Neural progenitor cell (in vitro differentiated cells): ENCODE data around the gene IFNA5. TPM values are rescaled to one million over a fixed set of nuclear protein-coding genes. Genes with fewer than 3 reads are reported as not detected.

ENCODE experiments used
- DNase-seq: peaks from one replicate; pipeline ENCODE4 v3.0.0-alpha.2; 2016; ENCODE audit warnings: low spot score
- H2AFZ ChIP-seq: fragments of 200-600 bp; sonication (generic); replicated peaks from 2 replicates; pipeline ENCODE4 v1.6.1; 2016; ENCODE audit warnings: antibody characterized with exemption
- H3F3A ChIP-seq: fragments of 200-600 bp; sonication (generic); 2 replicates; pipeline ENCODE4 v1.6.1; 2016; ENCODE audit warnings: antibody characterized with exemption, low read depth
- H3K27ac ChIP-seq: fragments of 200-600 bp; sonication (generic); 2 replicates; pipeline ENCODE4 v1.5.1; 2016; ENCODE audit warnings: mild to moderate bottlenecking
- H3K27me3 ChIP-seq: fragments of 200-600 bp; sonication (generic); 2 replicates; pipeline ENCODE4 v1.6.1; 2016; ENCODE audit warnings: mild to moderate bottlenecking, moderate library complexity
- H3K36me3 ChIP-seq: fragments of 200-600 bp; sonication (generic); 2 replicates; pipeline ENCODE4 v1.5.1; 2016
- H3K4me1 ChIP-seq: fragments of 200-600 bp; sonication (generic); 2 replicates; pipeline ENCODE4 v1.6.1; 2016; ENCODE audit warnings: mixed run types
- H3K4me2 ChIP-seq: fragments of 200-600 bp; sonication (generic); 2 replicates; pipeline ENCODE4 v1.6.1; 2016
- H3K4me3 ChIP-seq: fragments of 200-600 bp; sonication (generic); 2 replicates; pipeline ENCODE4 v1.5.1; 2016
- H3K79me2 ChIP-seq: fragments of 200-600 bp; sonication (generic); 2 replicates; pipeline ENCODE4 v1.6.1; 2016; ENCODE audit warnings: low read depth
- H3K9ac ChIP-seq: fragments of 200-600 bp; sonication (generic); 2 replicates; pipeline ENCODE4 v1.6.1; 2016
- H3K9me3 ChIP-seq: fragments of 200-600 bp; sonication (generic); 2 replicates; pipeline ENCODE4 v1.5.1; 2016; ENCODE audit warnings: low read depth
- H4K20me1 ChIP-seq: fragments of 200-600 bp; sonication (generic); 2 replicates; pipeline ENCODE4 v1.6.1; 2016; ENCODE audit warnings: low read depth
- H3K27ac Mint-ChIP-seq: 3 replicates; pipeline ENCODE4 v1.8.0; 2021; ENCODE audit warnings: mixed read lengths
- H3K27me3 Mint-ChIP-seq: 2 replicates; pipeline ENCODE4 v1.8.0; 2022; ENCODE audit warnings: low read depth, mild to moderate bottlenecking, inconsistent platforms, moderate library complexity, mixed read lengths; ENCODE audit not compliant: insufficient read depth
- H3K36me3 Mint-ChIP-seq: 3 replicates; pipeline ENCODE4 v1.8.0; 2021; ENCODE audit warnings: mixed read lengths
- H3K4me1 Mint-ChIP-seq: 3 replicates; pipeline ENCODE4 v1.8.0; 2021; ENCODE audit warnings: mixed read lengths
- H3K4me3 Mint-ChIP-seq: 3 replicates; pipeline ENCODE4 v1.8.0; 2021; ENCODE audit warnings: mild to moderate bottlenecking, moderate library complexity, mixed read lengths
- H3K9me3 Mint-ChIP-seq: 3 replicates; pipeline ENCODE4 v1.8.0; 2020; ENCODE audit warnings: mixed read lengths
- EZH2 ChIP-seq: fragments of 200-600 bp; sonication (generic); IDR thresholded peaks from 2 replicates; pipeline ENCODE4 v1.6.1; 2017; ENCODE audit warnings: antibody characterized with exemption, mild to moderate bottlenecking, moderate library complexity
- EZH2phosphoT487 ChIP-seq: fragments of 200-600 bp; sonication (generic); IDR thresholded peaks from 2 replicates; pipeline ENCODE4 v1.6.1; 2017; ENCODE audit warnings: antibody characterized with exemption
- total RNA-seq: library from RNA; depleted of rRNA; stranded (reverse); fragments of >200 nt; gene quantifications from 2 replicates; pipeline ENCODE4 v1.2.3, GENCODE V29; 2015; ENCODE audit warnings: low replicate concordance
- TF ChIP-seq, protein P1 (sequence below): fragments of 200-600 bp; sonication (generic); IDR thresholded peaks from 2 replicates; pipeline ENCODE4 v1.5.1; 2017; ENCODE audit warnings: antibody characterized with exemption, mild to moderate bottlenecking

The IFNA5 gene
- total RNA-seq, 1 donor from 2014 or later: 0.21 TPM

DNA sequence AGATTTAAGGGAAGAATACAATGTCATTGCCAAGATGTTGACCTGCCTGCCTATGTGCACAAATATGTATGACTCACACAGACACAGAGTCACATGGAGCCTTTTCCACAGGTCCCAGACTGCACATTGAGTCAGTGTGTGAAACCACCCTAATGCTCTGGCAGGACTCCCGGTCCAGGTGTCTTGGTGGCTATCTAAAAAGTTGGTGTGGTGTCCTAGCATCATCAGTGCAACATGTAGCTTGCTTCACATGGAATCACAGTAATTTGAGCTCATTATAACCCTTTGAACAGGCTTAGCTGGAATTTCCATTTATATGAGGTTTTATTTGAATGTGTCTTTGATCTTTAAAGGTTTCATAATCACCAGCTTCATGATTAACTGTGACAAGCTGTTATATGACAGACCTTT lies 10.7 kb downstream of the IFNA5 start:
- TF ChIP-seq, protein P1, sequence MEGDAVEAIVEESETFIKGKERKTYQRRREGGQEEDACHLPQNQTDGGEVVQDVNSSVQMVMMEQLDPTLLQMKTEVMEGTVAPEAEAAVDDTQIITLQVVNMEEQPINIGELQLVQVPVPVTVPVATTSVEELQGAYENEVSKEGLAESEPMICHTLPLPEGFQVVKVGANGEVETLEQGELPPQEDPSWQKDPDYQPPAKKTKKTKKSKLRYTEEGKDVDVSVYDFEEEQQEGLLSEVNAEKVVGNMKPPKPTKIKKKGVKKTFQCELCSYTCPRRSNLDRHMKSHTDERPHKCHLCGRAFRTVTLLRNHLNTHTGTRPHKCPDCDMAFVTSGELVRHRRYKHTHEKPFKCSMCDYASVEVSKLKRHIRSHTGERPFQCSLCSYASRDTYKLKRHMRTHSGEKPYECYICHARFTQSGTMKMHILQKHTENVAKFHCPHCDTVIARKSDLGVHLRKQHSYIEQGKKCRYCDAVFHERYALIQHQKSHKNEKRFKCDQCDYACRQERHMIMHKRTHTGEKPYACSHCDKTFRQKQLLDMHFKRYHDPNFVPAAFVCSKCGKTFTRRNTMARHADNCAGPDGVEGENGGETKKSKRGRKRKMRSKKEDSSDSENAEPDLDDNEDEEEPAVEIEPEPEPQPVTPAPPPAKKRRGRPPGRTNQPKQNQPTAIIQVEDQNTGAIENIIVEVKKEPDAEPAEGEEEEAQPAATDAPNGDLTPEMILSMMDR: no peak
- TF ChIP-seq EZH2phosphoT487: no peak
- no peak for TF ChIP-seq EZH2
- Histone ChIP-seq H3K36me3 (no peaks in the 10 kb centered on the region), H3K9ac (no peak overlapping the region), H3K4me2 (no peak overlapping the region), H3K27ac (no peak overlapping the region), H4K20me1 (no peaks in the 10 kb centered on the region), H3F3A (no peaks in the 10 kb centered on the region), H3K79me2 (no peaks in the 10 kb centered on the region), H3K9me3 (no peaks in the 10 kb centered on the region), H3K4me3 (no peak overlapping the region), H3K4me1 (no peaks in the 10 kb centered on the region), H3K27me3 (peaks cover 58% of the 10 kb centered on the region), H2AFZ (no peak overlapping the region)
- DNase-seq: no peak
- Mint-ChIP-seq H3K27ac (no peak overlapping the region), H3K27me3 (peaks cover 2% of the 10 kb centered on the region), H3K36me3 (no peaks in the 10 kb centered on the region), H3K4me1 (no peaks in the 10 kb centered on the region), H3K9me3 (no peaks in the 10 kb centered on the region), H3K4me3 (no peak overlapping the region)

DNA sequence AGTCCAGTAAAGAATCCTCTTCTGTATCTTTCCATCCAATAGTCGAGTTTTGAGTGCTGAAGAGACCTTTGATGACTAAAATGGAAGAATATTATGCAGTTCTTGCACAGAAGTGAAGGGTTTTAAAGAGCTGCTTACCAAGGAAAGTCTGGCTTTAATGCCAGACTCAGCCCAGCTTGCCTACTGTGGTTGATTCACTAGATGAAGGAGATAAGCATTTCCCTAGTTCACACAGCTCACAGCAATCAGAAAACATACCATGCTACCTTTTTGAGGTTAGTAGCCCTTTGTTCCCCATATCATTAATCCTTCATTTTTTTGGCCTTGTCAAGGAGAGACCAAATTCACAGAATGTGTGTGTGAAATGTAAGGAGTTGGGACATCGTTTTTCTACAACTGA lies 15.3 kb downstream of the IFNA5 start:
- Histone ChIP-seq H4K20me1 (no peaks in the 10 kb centered on the region), H3K9ac (no peak overlapping the region), H3K27me3 (peaks cover 60% of the 10 kb centered on the region), H3K27ac (no peak overlapping the region), H3K9me3 (no peaks in the 10 kb centered on the region), H3F3A (no peaks in the 10 kb centered on the region), H3K4me1 (no peaks in the 10 kb centered on the region), H3K79me2 (no peaks in the 10 kb centered on the region), H3K4me2 (no peak overlapping the region), H3K4me3 (no peak overlapping the region), H3K36me3 (no peaks in the 10 kb centered on the region), H2AFZ (no peak overlapping the region)
- H3K4me1 Mint-ChIP-seq: no peaks in the 10 kb centered on the region
- H3K27me3 Mint-ChIP-seq: peaks cover 2% of the 10 kb centered on the region
- no peak overlapping the region for H3K27ac Mint-ChIP-seq
- no peaks in the 10 kb centered on the region for H3K36me3 Mint-ChIP-seq
- no peak for DNase-seq
- H3K9me3 Mint-ChIP-seq: no peaks in the 10 kb centered on the region
- H3K4me3 Mint-ChIP-seq: no peak overlapping the region
- no peak for TF ChIP-seq EZH2
- TF ChIP-seq, protein P1: no peak
- no peak for TF ChIP-seq EZH2phosphoT487

DNA sequence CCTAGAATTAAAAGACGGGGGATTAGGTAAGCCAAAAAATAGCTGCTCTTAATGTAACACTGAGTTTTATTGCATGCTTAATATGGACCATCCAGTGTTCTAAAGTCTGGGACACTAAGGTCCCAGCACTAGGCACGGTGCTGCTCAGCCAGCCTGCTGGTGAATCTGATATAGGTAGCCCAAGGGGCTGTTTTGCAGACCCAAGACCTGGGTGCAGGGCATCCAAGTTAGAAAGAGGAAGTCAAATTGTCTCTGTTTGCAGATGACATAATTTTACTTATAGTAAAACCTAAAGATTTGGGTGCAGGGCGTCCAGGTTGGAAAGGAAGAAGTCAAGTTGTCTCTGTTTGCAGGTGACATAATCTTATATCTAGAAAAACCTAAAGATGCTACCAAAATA lies 17.8 kb downstream of the IFNA5 start:
- TF ChIP-seq EZH2phosphoT487 (no peak), EZH2 (no peak)
- TF ChIP-seq, protein P1: no peak
- H3K27me3 ChIP-seq: peaks cover 44% of the 10 kb centered on the region

More for the DNA sequence above, 17.8 kb downstream of the IFNA5 start:
- Mint-ChIP-seq H3K27me3 (peaks cover 2% of the 10 kb centered on the region), H3K36me3 (no peaks in the 10 kb centered on the region), H3K4me3 (no peak overlapping the region), H3K9me3 (no peaks in the 10 kb centered on the region), H3K4me1 (no peaks in the 10 kb centered on the region), H3K27ac (no peak overlapping the region)
- no peak overlapping the region for H3K4me2 ChIP-seq
- no peak overlapping the region for H3K27ac ChIP-seq
- no peaks in the 10 kb centered on the region for H3K36me3 ChIP-seq
- no peak overlapping the region for H3K4me3 ChIP-seq
- no peak for DNase-seq
- H3K79me2 ChIP-seq: no peaks in the 10 kb centered on the region
- no peaks in the 10 kb centered on the region for H3K4me1 ChIP-seq
- H3K9me3 ChIP-seq: no peaks in the 10 kb centered on the region
- H2AFZ ChIP-seq: no peak overlapping the region
- H4K20me1 ChIP-seq: no peaks in the 10 kb centered on the region
- no peaks in the 10 kb centered on the region for H3F3A ChIP-seq
- no peak overlapping the region for H3K9ac ChIP-seq
